ENCODE data around the gene MRPL50.

Gene MRPL50

DNA sequence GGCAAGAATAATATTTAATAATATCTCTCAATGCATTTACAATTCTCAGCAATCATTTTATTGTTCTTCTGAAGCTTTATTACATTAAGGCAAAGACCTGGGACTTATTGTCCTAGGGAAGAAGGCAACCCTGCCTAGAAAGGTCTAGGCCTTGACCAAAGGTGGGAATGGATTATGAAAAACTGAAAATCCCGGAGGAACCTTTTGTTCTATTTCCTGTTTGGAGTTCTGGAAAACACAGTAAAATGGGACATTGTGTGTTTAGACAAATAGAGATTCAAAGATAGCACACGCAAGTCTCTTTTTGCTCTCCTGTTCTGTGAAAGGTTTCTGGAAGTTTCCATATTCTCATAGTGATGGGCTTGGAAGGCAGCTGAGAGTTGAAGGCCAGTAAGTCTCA is 44.7 kb downstream of the MRPL50 start:
- no peaks in the 10 kb centered on the region for H3K9me3 Mint-ChIP-seq
- no peaks in the 10 kb centered on the region for H3K36me3 Mint-ChIP-seq (ENCODE audit: low read depth)
- no peak overlapping the region for H3K4me3 Mint-ChIP-seq
- no peak overlapping the region for H3K27ac Mint-ChIP-seq
- no peaks in the 10 kb centered on the region for H3K27me3 Mint-ChIP-seq (ENCODE audit: low read depth)
- no peaks in the 10 kb centered on the region for H3K4me1 Mint-ChIP-seq (ENCODE audit: low read depth)

DNA sequence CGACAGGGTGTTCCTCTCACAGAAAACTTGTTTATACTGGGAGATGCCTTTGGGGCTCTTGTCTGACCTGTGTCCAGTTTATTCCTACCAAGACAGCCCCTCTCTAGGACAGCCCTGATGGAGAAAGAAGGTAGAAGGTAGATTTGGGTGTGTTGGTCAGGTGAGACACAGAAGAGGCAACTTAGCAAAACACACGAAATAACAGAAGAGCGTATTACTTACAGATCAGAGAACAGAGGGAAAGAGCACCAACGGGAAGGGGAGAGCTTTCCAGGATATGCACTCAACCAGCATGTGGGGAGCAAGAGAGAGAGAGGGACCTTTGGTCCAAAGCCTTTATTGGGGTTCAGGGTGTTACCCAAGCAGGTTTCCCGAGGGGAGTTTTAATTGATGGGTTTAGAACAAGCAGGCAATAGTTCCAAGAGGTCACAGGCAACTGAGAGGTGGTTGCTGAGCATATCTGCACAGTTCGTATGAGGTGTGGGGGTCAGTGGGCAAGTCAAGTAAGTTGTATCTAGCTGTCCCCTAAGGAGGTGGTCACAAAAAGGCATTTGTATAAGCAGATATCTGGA is 45.4 kb downstream of the MRPL50 start:
- H3K36me3 Mint-ChIP-seq (ENCODE audit: low read depth): no peaks in the 10 kb centered on the region
- H3K27me3 Mint-ChIP-seq (ENCODE audit: low read depth): no peaks in the 10 kb centered on the region
- H3K9me3 Mint-ChIP-seq: no peaks in the 10 kb centered on the region
- no peak overlapping the region for H3K27ac Mint-ChIP-seq
- H3K4me3 Mint-ChIP-seq: no peak overlapping the region
- no peaks in the 10 kb centered on the region for H3K4me1 Mint-ChIP-seq (ENCODE audit: low read depth)

DNA sequence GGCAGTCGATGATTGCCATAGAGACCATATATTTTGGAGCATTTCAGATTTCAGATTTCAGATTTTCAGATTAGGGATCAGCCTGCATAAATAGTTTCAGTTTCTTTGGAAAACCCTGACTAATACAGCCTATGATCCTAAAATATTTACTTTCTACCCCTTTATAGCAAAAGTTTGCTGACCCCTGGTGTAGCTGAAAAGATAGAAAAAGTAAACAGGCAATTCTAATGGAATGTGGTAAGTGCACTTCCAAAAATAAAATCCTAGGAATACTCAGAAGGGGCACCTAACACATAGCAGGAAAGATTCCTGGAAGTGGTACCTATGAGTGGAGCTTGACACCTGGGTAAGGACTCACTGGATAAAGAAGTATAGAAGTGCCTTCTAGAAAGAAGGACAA is 48.1 kb downstream of the MRPL50 start:
- H3K4me1 Mint-ChIP-seq (ENCODE audit: low read depth): no peaks in the 10 kb centered on the region
- H3K27ac Mint-ChIP-seq: no peak overlapping the region
- H3K4me3 Mint-ChIP-seq: no peak overlapping the region
- H3K36me3 Mint-ChIP-seq (ENCODE audit: low read depth): no peaks in the 10 kb centered on the region
- H3K27me3 Mint-ChIP-seq (ENCODE audit: low read depth): no peaks in the 10 kb centered on the region
- no peaks in the 10 kb centered on the region for H3K9me3 Mint-ChIP-seq

DNA sequence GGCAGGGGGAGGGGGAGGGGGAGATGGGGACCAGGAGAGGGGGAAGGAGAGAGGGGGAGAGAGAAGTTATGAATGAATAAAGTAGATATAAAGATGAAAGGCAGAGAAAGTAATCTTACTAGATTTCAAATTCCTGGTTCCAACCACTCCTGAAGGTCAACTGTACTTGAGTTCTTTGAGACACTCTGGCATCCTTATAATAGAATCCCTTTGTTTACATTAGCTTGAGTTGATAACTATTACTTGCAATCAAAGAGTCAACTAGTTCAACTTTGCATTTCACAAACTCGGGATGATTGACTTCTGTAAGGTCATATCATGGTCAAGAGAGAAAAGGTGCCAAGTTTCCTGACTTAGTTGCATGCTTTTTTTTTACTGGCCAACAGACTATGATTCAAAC is 55.8 kb downstream of the MRPL50 start:
- no peaks in the 10 kb centered on the region for H3K27me3 Mint-ChIP-seq (ENCODE audit: low read depth)

DNA sequence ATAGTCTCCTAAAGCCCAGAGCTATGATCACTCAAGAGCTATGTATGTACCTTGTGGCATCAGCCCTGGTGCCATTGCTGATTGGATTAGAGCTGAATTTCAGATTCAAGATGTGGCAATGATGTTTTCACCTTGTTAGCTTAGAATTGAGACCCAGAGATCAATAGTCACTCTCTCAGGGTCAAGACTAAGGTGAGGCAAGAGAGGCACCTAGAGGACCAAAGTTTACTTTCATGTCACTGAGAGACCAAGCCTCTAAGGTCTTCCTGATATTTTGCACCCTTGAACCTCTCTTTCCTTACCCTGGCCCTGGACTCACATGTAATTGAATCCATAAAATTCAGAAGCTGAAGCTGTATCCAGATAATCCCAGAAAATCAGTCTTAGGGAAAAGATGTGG is 56.5 kb downstream of the MRPL50 start:
- H3K4me1 Mint-ChIP-seq (ENCODE audit: low read depth): no peaks in the 10 kb centered on the region
- H3K36me3 Mint-ChIP-seq (ENCODE audit: low read depth): no peaks in the 10 kb centered on the region
- H3K9me3 Mint-ChIP-seq: no peaks in the 10 kb centered on the region
- no peaks in the 10 kb centered on the region for H3K27me3 Mint-ChIP-seq (ENCODE audit: low read depth)
- H3K4me3 Mint-ChIP-seq: no peak overlapping the region
- H3K27ac Mint-ChIP-seq: no peak overlapping the region

More for the DNA sequence above, 55.8 kb downstream of the MRPL50 start:
- Mint-ChIP-seq H3K27ac (no peak overlapping the region), H3K4me3 (no peak overlapping the region), H3K36me3 (ENCODE audit: low read depth) (no peaks in the 10 kb centered on the region), H3K9me3 (no peaks in the 10 kb centered on the region), H3K4me1 (ENCODE audit: low read depth) (no peaks in the 10 kb centered on the region)

Data from T-helper 1 cell treated with Interleukin-12 subunit alpha and Interleukin-12 subunit beta and Interleukin-4 antibody, amounts not matched to agents 30 μg/mL and 1 μg/mL, for 36 hours (primary cell).